AG04449 (cell line): ENCODE measurements around the gene EPB41L1.

Experiments
- CTCF ChIA-PET: fragments of 350-600 bp; formaldehyde crosslinking; extraction: SDS; loops from one replicate; lab custom pipeline; 2021; ENCODE audit warnings: antibody characterized with exemption; lab: Yijun Ruan, JAX
- POLR2A ChIA-PET: fragments of 400-600, 350-600 bp; formaldehyde crosslinking; extraction: SDS; loops from one replicate; lab custom pipeline; 2020; ENCODE audit warnings: antibody characterized with exemption, inconsistent platforms; lab: Yijun Ruan, JAX
- DNase-seq: peaks from one replicate; pipeline ENCODE4 v3.0.0-alpha.2; 2010; ENCODE audit warnings: low read depth, low spot score
- H3K4me3 ChIP-seq: 2 replicates; pipeline ENCODE4 v1.5.1; 2011; ENCODE audit warnings: low read depth, mild to moderate bottlenecking, control low read depth, low read length
- TF ChIP-seq, protein P1 (sequence below): IDR thresholded peaks from one replicate; pipeline ENCODE4 v1.5.1; 2011; ENCODE audit warnings: mild to moderate bottlenecking, moderate library complexity, low read length, control low read depth, inconsistent platforms; ENCODE audit not compliant: insufficient read depth; ENCODE audit errors: missing control alignments

The EPB41L1 gene

DNA sequence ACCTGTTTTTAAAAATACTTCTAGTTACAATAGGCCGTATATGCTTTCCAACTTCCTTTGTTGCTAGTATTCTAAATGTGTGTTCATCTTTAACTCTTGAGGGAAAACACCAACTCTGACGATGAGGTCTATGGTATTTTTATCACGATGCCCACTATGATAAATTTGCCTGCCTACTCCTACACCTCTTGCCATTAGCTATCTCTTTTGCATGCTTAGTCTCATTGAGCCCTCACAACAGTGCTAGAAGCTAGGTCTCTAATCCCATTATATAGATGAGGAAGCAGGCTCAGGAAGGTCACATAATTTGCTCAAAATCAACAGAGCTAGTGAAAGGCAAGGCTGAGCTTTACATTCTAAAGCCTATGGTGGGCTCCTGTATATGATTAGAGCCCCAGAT, 94.9 kb downstream of the EPB41L1 start:
- TF ChIP-seq, protein P1, sequence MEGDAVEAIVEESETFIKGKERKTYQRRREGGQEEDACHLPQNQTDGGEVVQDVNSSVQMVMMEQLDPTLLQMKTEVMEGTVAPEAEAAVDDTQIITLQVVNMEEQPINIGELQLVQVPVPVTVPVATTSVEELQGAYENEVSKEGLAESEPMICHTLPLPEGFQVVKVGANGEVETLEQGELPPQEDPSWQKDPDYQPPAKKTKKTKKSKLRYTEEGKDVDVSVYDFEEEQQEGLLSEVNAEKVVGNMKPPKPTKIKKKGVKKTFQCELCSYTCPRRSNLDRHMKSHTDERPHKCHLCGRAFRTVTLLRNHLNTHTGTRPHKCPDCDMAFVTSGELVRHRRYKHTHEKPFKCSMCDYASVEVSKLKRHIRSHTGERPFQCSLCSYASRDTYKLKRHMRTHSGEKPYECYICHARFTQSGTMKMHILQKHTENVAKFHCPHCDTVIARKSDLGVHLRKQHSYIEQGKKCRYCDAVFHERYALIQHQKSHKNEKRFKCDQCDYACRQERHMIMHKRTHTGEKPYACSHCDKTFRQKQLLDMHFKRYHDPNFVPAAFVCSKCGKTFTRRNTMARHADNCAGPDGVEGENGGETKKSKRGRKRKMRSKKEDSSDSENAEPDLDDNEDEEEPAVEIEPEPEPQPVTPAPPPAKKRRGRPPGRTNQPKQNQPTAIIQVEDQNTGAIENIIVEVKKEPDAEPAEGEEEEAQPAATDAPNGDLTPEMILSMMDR, result no peak
- CTCF ChIA-PET, result interaction anchor here (1.0 to 1.5 kb wide), 2 partner anchors 50 to 190 kb away, joined by 3 to 7 read pairs; no protein-coding TSS in a partner anchor
- POLR2A ChIA-PET, result no interaction called here
- no peak for DNase-seq
- H3K4me3 ChIP-seq, result no peak overlapping the region

DNA sequence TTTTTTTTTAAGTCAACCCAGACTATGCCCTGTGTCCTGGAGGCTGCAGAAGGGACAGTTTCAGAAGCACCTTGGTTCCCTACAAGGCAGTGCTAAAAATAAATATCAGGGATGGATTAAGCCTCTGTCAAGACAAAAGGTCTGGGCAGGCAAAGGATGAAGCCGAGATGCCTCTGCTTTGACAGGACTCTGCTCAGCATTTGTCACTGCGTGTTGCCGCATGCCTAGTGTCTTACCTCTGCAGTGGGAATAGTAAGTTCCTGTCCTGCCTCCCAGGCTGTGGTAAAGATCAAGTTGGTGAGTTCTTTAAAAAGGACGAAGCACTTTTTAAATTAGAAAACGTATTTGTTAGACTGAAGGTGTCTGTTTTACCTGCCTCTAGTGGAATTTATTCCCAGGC, 96.9 kb downstream of the EPB41L1 start:
- TF ChIP-seq, protein P1, result no peak
- CTCF ChIA-PET, result no interaction called here
- H3K4me3 ChIP-seq, result no peak overlapping the region
- DNase-seq, result no peak
- POLR2A ChIA-PET, result no interaction called here

DNA sequence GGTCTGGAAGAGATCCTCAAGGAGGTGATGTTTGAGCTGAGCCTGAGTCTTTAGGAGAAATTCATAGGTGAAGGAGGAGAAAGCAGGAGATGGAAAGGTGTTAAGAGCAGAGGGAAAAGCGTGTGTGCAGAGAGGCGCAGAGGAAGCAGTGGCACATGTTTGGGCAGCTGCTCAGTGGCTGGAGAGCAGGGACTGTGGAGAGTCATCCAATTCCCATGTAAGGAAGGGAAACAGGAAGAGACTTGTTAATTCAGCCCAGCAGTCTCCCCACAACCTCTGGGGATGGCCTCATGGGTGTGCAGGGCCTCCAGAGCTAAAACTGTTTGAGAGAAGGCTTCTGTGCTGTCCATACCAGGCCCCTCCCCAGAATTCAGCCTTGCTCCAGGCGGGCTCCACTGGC, 98.0 kb downstream of the EPB41L1 start:
- TF ChIP-seq, protein P1, result no peak
- ChIA-PET POLR2A (no interaction called here), CTCF (no interaction called here)
- no peak for DNase-seq
- no peak overlapping the region for H3K4me3 ChIP-seq

DNA sequence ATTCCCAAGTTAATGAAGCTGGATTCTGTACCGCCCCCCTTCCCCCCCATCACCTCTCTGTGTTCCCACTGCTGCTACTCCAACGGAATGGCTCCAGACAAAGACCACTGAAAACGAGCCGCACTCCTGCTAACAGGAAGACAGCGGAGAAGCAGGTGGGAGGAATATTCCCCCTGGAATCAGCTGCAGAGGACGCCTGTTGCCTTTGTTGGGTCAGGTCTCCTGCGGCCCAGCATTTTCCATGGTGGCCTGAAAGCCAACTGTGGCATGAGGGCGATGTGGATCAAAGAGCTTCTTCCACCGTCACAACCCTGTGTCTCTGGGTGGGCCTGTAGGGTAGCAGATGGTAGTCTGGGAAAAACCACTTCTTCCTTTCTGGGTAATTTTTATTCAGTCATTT, 98.5 kb downstream of the EPB41L1 start:
- ChIA-PET CTCF (no interaction called here), POLR2A (no interaction called here)
- no peak overlapping the region for H3K4me3 ChIP-seq
- TF ChIP-seq, protein P1, result no peak
- no peak for DNase-seq

DNA sequence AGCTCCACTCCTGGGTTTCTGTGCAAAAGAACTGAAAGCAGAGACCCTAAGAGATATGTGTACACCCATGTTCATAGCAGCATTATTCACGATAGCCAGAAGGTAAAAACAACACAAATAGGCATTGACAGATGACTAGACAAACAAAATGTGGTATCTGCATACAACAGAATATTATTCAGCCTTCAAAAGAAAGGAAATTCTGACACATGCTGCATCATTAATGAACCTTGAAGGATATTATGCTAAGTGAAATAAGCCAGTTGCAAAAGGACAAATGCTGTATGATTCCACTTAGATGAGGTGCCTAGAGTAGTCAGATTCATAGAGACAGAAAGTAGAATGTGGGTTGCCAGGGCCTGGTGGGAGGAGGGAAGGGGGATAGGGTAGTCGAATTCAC, 99.5 kb downstream of the EPB41L1 start:
- CTCF ChIA-PET, result no interaction called here
- H3K4me3 ChIP-seq, result no peak overlapping the region
- POLR2A ChIA-PET, result no interaction called here
- TF ChIP-seq, protein P1, result no peak
- DNase-seq, result no peak

DNA sequence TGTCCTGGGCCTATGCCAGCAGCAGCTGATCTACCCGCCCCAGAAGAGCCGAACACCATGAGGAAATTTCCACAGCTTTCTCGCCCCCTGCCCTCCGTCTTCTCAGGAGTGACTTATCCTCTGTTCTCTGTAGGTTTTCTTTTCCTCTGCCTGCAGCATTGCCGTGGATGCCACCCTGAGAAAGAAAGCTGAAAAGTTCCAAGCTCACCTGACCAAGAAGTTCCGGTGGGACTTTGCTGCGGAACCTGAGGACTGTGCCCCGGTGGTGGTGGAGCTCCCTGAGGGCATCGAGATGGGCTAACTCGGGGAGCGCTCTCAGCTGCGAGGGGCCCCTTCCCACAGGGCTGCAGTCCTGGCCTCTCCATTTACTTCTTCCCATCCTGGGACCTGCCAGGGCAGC, 100.9 kb downstream of the EPB41L1 start:
- CTCF ChIA-PET, result interaction anchor here (1.0 to 1.7 kb wide), 3 partner anchors 12 to 184 kb away, joined by 4 to 6 read pairs (median 6); no protein-coding TSS in a partner anchor
- H3K4me3 ChIP-seq, result no peak overlapping the region
- no peak for DNase-seq
- TF ChIP-seq, protein P1, result no peak
- POLR2A ChIA-PET, result interaction anchor here (0.5 to 0.6 kb wide), 2 partner anchors 16 to 246 kb away, joined by 3 read pairs; no protein-coding TSS in a partner anchor
